ENCODE measurements around the gene TMEM209. TPM values are rescaled to one million over a fixed set of nuclear protein-coding genes. Genes with fewer than 3 reads are reported as not detected.
"Not testable (repeated sequence)": the region's sequence is repeated elsewhere in the genome, so short reads cannot be mapped to it uniquely, and the experiment has no call there.

Gene TMEM209
- total RNA-seq, 2 experiments from 2014 or later = 18.3 to 18.8 TPM

DNA sequence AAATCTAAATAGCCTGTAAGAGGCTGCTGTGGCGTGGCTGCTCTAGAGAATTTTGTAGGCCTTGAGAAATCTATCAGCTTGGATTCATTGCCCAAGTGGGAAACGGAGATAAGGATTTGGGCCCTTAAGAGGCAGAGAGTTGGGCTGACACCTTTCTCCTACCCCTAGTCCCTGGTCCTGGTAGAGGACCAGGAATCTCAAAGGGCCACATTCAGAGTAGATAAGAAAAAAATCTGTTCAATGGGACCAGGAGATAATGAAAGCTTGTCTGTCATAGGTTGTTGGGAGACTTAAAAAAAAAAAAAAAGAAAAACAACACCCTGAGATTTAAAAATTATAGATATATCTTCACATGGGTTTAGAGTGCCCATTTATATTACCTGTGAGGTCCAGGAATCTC lies 17.8 kb downstream of the TMEM209 start:
- Mint-ChIP-seq H3K36me3 (ENCODE audit: low read depth) (peaks cover 81% of the 10 kb centered on the region), H3K4me3 (no peak overlapping the region), H3K27me3 (no peaks in the 10 kb centered on the region), H3K4me1 (ENCODE audit: low read depth) (peaks cover 7% of the 10 kb centered on the region), H3K9me3 (no peaks in the 10 kb centered on the region), H3K27ac (no peak overlapping the region)
- Histone ChIP-seq H3K36me3 (ENCODE audit: insufficient read depth, low read length) (peaks cover 53% of the 10 kb centered on the region), H3K4me3 (ENCODE audit: low read length) (no peak overlapping the region), H3K27me3 (ENCODE audit: control insufficient read depth in 1 of 2, insufficient read depth in 2 of 2, low read length in 2 of 2) (no peaks in the 10 kb centered on the region), H3K27ac (ENCODE audit: low read depth in 1 of 2, low read length in 2 of 2) (no peak overlapping the region), H3K9me3 (ENCODE audit: control insufficient read depth in 1 of 2, insufficient read depth in 1 of 2, low read length in 2 of 2) (no peaks in the 10 kb centered on the region), H3K4me1 (ENCODE audit: insufficient read depth, low read length) (no peaks in the 10 kb centered on the region)
- no peak for ATAC-seq (ENCODE audit: poor library complexity)
- TF ChIP-seq, protein P1, sequence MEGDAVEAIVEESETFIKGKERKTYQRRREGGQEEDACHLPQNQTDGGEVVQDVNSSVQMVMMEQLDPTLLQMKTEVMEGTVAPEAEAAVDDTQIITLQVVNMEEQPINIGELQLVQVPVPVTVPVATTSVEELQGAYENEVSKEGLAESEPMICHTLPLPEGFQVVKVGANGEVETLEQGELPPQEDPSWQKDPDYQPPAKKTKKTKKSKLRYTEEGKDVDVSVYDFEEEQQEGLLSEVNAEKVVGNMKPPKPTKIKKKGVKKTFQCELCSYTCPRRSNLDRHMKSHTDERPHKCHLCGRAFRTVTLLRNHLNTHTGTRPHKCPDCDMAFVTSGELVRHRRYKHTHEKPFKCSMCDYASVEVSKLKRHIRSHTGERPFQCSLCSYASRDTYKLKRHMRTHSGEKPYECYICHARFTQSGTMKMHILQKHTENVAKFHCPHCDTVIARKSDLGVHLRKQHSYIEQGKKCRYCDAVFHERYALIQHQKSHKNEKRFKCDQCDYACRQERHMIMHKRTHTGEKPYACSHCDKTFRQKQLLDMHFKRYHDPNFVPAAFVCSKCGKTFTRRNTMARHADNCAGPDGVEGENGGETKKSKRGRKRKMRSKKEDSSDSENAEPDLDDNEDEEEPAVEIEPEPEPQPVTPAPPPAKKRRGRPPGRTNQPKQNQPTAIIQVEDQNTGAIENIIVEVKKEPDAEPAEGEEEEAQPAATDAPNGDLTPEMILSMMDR (IDR thresholded peaks at IDR 0.05) = no peak
- POLR2A ChIA-PET = interaction anchor here (1.6 kb wide), 1 partner anchor 18 kb away, joined by 7 read pairs; the partner anchor contains the start of gene TMEM209
- intact Hi-C loops (cut with DNase I, micrococcal nuclease) = no loop called here
- DNase-seq = no peak
- CTCF ChIA-PET = no interaction called here

DNA sequence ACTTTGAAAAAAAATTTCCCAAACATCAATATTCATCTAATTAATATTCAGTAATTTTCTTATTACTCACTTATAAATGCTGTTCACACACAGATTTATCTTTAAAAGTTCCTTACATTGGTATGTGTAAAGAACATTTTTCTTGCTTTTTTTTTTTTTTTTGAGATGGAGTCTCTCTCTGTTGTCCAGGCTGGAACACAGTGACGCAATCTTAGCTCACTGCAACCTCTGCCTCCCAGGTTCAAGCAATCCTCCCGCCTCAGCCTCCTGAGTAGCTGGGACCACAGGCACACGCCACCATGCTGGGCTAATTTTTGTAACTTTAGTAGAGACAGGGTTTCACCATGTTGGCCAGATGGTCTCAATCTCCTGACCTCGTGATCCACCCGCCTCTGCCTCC lies 20.9 kb downstream of the TMEM209 start:
- H3K27ac Mint-ChIP-seq; H3K9me3 ChIP-seq (ENCODE audit: control insufficient read depth in 1 of 2, insufficient read depth in 1 of 2, low read length in 2 of 2); H3K9me3 Mint-ChIP-seq; H3K4me1 ChIP-seq (ENCODE audit: insufficient read depth, low read length); H3K4me1 Mint-ChIP-seq (ENCODE audit: low read depth); H3K27ac ChIP-seq (ENCODE audit: low read depth in 1 of 2, low read length in 2 of 2); H3K4me3 ChIP-seq (ENCODE audit: low read length); H3K4me3 Mint-ChIP-seq; H3K27me3 Mint-ChIP-seq; DNase-seq; H3K27me3 ChIP-seq (ENCODE audit: control insufficient read depth in 1 of 2, insufficient read depth in 2 of 2, low read length in 2 of 2); ATAC-seq (ENCODE audit: poor library complexity); intact Hi-C loops (cut with DNase I, micrococcal nuclease): not testable (repeated sequence)
- ChIA-PET CTCF (interaction anchor here (1.7 kb wide), 1 partner anchor 9 kb away, joined by 3 read pairs; no protein-coding TSS in a partner anchor), POLR2A (interaction anchor here (1.6 kb wide), 1 partner anchor 9 kb away, joined by 4 read pairs; no protein-coding TSS in a partner anchor)
- H3K36me3 Mint-ChIP-seq (ENCODE audit: low read depth) = peaks cover 85% of the 10 kb centered on the region
- H3K36me3 ChIP-seq (ENCODE audit: insufficient read depth, low read length) = peaks cover 61% of the 10 kb centered on the region

DNA sequence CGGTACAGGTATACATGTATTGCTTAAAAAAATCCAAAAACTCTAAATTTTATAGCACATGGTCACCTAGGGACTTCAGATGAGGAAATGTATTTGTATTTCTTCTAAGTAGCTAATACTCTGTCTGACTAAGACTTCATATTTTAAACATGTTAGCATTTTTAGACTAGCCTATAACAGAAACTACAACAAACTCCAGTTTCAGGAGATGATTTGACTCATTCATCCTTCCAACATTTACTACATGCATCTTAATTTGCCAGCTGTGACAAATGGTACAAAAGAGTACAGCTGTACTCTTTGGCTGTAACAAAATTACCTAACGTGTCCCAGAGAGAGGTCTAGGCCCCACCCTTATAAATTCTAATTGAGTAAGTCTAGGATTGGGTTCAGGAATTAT lies 22.2 kb downstream of the TMEM209 start:
- Histone ChIP-seq H3K9me3 (ENCODE audit: control insufficient read depth in 1 of 2, insufficient read depth in 1 of 2, low read length in 2 of 2) (no peaks in the 10 kb centered on the region), H3K27ac (ENCODE audit: low read depth in 1 of 2, low read length in 2 of 2) (no peak overlapping the region), H3K36me3 (ENCODE audit: insufficient read depth, low read length) (peaks cover 65% of the 10 kb centered on the region), H3K27me3 (ENCODE audit: control insufficient read depth in 1 of 2, insufficient read depth in 2 of 2, low read length in 2 of 2) (no peaks in the 10 kb centered on the region), H3K4me1 (ENCODE audit: insufficient read depth, low read length) (no peaks in the 10 kb centered on the region), H3K4me3 (ENCODE audit: low read length) (no peak overlapping the region)
- no peak for DNase-seq
- Mint-ChIP-seq H3K27me3 (no peaks in the 10 kb centered on the region), H3K4me3 (no peak overlapping the region), H3K4me1 (ENCODE audit: low read depth) (peaks cover 3% of the 10 kb centered on the region), H3K27ac (no peak overlapping the region), H3K36me3 (ENCODE audit: low read depth) (peaks cover 86% of the 10 kb centered on the region), H3K9me3 (no peaks in the 10 kb centered on the region)
- TF ChIP-seq, protein P1 (IDR thresholded peaks at IDR 0.05) = no peak
- POLR2A ChIA-PET = no interaction called here
- no peak for ATAC-seq (ENCODE audit: poor library complexity)
- intact Hi-C loops (cut with DNase I, micrococcal nuclease) = no loop called here
- CTCF ChIA-PET = interaction anchor here (1.0 to 1.7 kb wide), 2 partner anchors 10 kb away, joined by 3 read pairs; no protein-coding TSS in a partner anchor

DNA sequence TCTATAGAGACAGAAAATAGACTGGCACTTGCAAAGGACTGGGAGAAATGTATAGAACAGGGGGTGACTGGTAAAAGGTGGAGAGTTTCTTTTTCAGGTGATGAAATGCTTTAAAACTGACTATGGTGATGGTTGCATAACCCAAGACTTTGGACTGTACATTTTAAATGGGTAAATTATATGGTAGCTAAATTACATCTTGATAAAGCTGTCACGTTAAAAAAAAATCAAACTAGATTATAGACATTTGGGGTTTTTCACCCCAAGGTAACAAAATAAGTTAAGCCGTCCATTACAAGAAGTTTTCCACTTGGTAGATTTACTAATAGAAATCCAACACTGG lies 24.0 kb downstream of the TMEM209 start:
- ATAC-seq (ENCODE audit: poor library complexity) (no peak), DNase-seq (no peak)
- peaks cover 85% of the 10 kb centered on the region for H3K36me3 Mint-ChIP-seq (ENCODE audit: low read depth)
- peaks cover 3% of the 10 kb centered on the region for H3K4me1 Mint-ChIP-seq (ENCODE audit: low read depth)
- no peak overlapping the region for H3K27ac Mint-ChIP-seq
- H3K9me3 Mint-ChIP-seq = no peaks in the 10 kb centered on the region
- CTCF ChIA-PET = no interaction called here
- H3K4me1 ChIP-seq (ENCODE audit: insufficient read depth, low read length) = no peaks in the 10 kb centered on the region
- H3K27me3 ChIP-seq (ENCODE audit: control insufficient read depth in 1 of 2, insufficient read depth in 2 of 2, low read length in 2 of 2) = no peaks in the 10 kb centered on the region
- no peak overlapping the region for H3K4me3 ChIP-seq (ENCODE audit: low read length)
- no peaks in the 10 kb centered on the region for H3K27me3 Mint-ChIP-seq
- POLR2A ChIA-PET = interaction anchor here (0.5 to 1.3 kb wide), 2 partner anchors 24 to 239 kb away, joined by 3 read pairs; partner anchors contain the start of gene TMEM209
- TF ChIP-seq, protein P1 (IDR thresholded peaks at IDR 0.05) = no peak
- H3K27ac ChIP-seq (ENCODE audit: low read depth in 1 of 2, low read length in 2 of 2) = no peak overlapping the region
- peaks cover 63% of the 10 kb centered on the region for H3K36me3 ChIP-seq (ENCODE audit: insufficient read depth, low read length)
- H3K4me3 Mint-ChIP-seq = no peak overlapping the region
- H3K9me3 ChIP-seq (ENCODE audit: control insufficient read depth in 1 of 2, insufficient read depth in 1 of 2, low read length in 2 of 2) = no peaks in the 10 kb centered on the region
- intact Hi-C loops (cut with DNase I, micrococcal nuclease) = no loop called here
